ENCODE data around the gene DHX38. TPM values are rescaled to one million over a fixed set of nuclear protein-coding genes. Genes with fewer than 3 reads are reported as not detected.

Gene DHX38
- total and polyA plus RNA-seq, 2 experiments from 2014 or later = 32.9 to 42.2 TPM

DNA sequence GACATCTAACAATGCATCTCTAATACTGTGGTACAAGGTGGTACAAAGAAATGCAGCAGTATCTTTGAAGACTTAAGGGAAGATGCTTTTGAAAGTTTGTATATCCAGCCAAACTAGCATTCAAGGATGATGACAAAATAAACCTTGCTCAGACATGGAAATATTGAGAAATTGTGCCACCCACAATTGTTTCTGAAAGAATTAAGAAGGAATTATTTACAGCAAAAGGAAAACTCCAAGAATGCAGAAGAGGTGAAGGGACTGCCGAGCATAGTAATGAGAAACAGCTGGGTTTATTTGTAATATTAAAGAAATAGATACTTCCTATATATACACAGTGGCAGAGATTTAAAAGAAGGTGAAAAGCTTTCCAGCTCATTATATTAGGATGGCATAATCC is 48.8 kb downstream of the DHX38 start:
- 44% methylated on average over 1 of the region's 1 CpG for WGBS (ENCODE audit: low lambda C conversion rate, missing lambda C conversion rate)

DNA sequence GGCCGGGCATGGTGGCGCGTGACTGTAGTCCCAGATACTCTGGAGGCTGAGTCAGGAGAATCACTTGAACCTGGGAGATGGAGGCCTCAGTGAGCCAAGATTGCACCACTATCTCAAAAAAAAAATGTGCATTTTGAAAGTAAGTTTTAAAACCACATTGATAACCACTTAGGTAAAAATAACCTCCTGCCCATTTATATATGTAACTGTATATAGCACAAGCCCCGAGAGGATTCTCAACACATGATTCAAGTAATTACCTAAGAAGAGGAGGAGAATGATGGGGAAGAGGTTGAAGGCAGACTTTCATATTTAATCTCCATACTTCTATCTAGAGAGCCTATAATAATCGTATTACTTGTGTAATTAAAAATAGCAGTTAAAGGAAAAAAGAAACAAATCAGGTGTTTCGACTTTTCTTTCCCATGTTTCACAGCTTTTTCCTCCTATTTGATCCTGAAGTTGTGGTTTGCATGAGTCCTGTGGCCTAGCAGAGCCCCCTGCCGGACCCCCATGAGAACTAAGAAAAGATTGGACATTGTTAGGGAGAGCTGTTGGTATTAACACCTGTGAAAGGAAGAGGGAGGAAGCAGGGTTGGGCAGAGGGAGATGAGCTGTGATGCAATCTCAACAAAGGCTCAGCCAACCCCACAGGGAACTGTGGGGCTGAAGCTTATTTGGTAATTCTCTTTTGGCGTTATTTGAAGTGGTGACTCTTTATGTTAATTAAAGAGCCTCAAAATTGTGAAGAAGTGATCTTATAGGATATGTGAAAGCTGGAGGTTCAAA is 56.2 kb downstream of the DHX38 start:
- Histone ChIP-seq H3K9me3 (ENCODE audit: low read depth) (no peaks in the 10 kb centered on the region), H3K9me2 (replicated peaks; ENCODE audit: insufficient read depth) (no peaks in the 10 kb centered on the region), H2AFZ (no peak overlapping the region), H3K36me3 (replicated peaks; ENCODE audit: insufficient read depth, low read depth) (no peaks in the 10 kb centered on the region), H3K4me3 (no peak overlapping the region), H3K4me2 (no peak overlapping the region), H3K27ac (no peak overlapping the region), H3K27me3 (no peaks in the 10 kb centered on the region), H3K4me1 (ENCODE audit: insufficient read depth) (no peaks in the 10 kb centered on the region), H3K79me2 (no peaks in the 10 kb centered on the region), H4K20me1 (ENCODE audit: insufficient read depth, poor library complexity, severe bottlenecking) (no peaks in the 10 kb centered on the region)
- no peak for TF ChIP-seq EZH2 (IDR thresholded peaks at IDR 0.05; ENCODE audit: borderline replicate concordance)
- TF ChIP-seq, protein P1, sequence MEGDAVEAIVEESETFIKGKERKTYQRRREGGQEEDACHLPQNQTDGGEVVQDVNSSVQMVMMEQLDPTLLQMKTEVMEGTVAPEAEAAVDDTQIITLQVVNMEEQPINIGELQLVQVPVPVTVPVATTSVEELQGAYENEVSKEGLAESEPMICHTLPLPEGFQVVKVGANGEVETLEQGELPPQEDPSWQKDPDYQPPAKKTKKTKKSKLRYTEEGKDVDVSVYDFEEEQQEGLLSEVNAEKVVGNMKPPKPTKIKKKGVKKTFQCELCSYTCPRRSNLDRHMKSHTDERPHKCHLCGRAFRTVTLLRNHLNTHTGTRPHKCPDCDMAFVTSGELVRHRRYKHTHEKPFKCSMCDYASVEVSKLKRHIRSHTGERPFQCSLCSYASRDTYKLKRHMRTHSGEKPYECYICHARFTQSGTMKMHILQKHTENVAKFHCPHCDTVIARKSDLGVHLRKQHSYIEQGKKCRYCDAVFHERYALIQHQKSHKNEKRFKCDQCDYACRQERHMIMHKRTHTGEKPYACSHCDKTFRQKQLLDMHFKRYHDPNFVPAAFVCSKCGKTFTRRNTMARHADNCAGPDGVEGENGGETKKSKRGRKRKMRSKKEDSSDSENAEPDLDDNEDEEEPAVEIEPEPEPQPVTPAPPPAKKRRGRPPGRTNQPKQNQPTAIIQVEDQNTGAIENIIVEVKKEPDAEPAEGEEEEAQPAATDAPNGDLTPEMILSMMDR (IDR thresholded peaks at IDR 0.05; ENCODE audit: poor library complexity) = no peak
- TF ChIP-seq EZH2phosphoT487 (IDR thresholded peaks at IDR 0.05; ENCODE audit: low read depth, severe bottlenecking, unreplicated experiment) = no peak
- WGBS (ENCODE audit: low lambda C conversion rate, missing lambda C conversion rate) = 74% methylated on average over 8 of the region's 8 CpGs
- DNase-seq (ENCODE audit: low spot score) = no peak

More for the DNA sequence above, 48.8 kb downstream of the DHX38 start:
- Histone ChIP-seq H3K4me1 (ENCODE audit: insufficient read depth) (no peaks in the 10 kb centered on the region), H2AFZ (no peak overlapping the region), H3K27ac (no peak overlapping the region), H3K27me3 (no peaks in the 10 kb centered on the region), H3K9me2 (replicated peaks; ENCODE audit: insufficient read depth) (no peaks in the 10 kb centered on the region), H3K9me3 (ENCODE audit: low read depth) (no peaks in the 10 kb centered on the region), H4K20me1 (ENCODE audit: insufficient read depth, poor library complexity, severe bottlenecking) (no peaks in the 10 kb centered on the region), H3K79me2 (no peaks in the 10 kb centered on the region), H3K4me2 (no peak overlapping the region), H3K4me3 (no peak overlapping the region), H3K36me3 (replicated peaks; ENCODE audit: insufficient read depth, low read depth) (no peaks in the 10 kb centered on the region)
- no peak for TF ChIP-seq EZH2phosphoT487 (IDR thresholded peaks at IDR 0.05; ENCODE audit: low read depth, severe bottlenecking, unreplicated experiment)
- no peak for TF ChIP-seq EZH2 (IDR thresholded peaks at IDR 0.05; ENCODE audit: borderline replicate concordance)
- TF ChIP-seq, protein P1 (IDR thresholded peaks at IDR 0.05; ENCODE audit: poor library complexity) = no peak
- no peak for DNase-seq (ENCODE audit: low spot score)

DNA sequence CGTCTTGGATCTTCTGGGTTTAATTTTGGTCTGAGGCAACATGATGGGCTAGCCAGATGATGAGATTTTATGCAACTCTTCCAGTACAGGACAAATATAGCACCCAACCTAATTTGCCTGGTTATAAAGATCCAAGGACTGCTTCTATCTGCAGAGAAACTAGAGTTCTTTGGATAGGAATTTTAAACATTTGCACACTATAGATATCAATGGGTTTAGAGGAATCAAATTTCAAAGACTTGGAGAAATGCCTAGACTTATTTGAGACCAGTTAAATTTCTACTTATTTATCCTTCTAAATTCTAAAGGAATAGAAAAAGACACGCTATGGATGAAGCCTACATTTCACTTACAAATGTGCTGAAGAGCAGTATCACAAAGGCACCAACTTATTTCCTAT is 65.7 kb downstream of the DHX38 start:
- H3K9me3 ChIP-seq (ENCODE audit: low read depth) = no peaks in the 10 kb centered on the region
- no peak overlapping the region for H3K27ac ChIP-seq
- 31% methylated on average over 2 of the region's 2 CpGs for WGBS (ENCODE audit: low lambda C conversion rate, missing lambda C conversion rate)
- no peaks in the 10 kb centered on the region for H3K36me3 ChIP-seq (replicated peaks; ENCODE audit: insufficient read depth, low read depth)
- no peak overlapping the region for H3K4me3 ChIP-seq
- H3K27me3 ChIP-seq = no peaks in the 10 kb centered on the region
- H3K4me1 ChIP-seq (ENCODE audit: insufficient read depth) = no peaks in the 10 kb centered on the region
- no peaks in the 10 kb centered on the region for H3K9me2 ChIP-seq (replicated peaks; ENCODE audit: insufficient read depth)
- H3K4me2 ChIP-seq = no peak overlapping the region
- H3K79me2 ChIP-seq = no peaks in the 10 kb centered on the region
- DNase-seq (ENCODE audit: low spot score) = no peak
- TF ChIP-seq EZH2phosphoT487 (IDR thresholded peaks at IDR 0.05; ENCODE audit: low read depth, severe bottlenecking, unreplicated experiment) (no peak), EZH2 (IDR thresholded peaks at IDR 0.05; ENCODE audit: borderline replicate concordance) (no peak)
- TF ChIP-seq, protein P1 (IDR thresholded peaks at IDR 0.05; ENCODE audit: poor library complexity) = no peak
- no peaks in the 10 kb centered on the region for H4K20me1 ChIP-seq (ENCODE audit: insufficient read depth, poor library complexity, severe bottlenecking)
- no peak overlapping the region for H2AFZ ChIP-seq
